DND-41 (cell line): ENCODE data around the gene NFIA.

Experiments used
- CTCF ChIP-seq: IDR thresholded peaks from 2 replicates; pipeline ENCODE4 v1.5.1; 2012; ENCODE audit warnings: borderline replicate concordance, low read length, moderate library complexity, mild to moderate bottlenecking; ENCODE audit not compliant: poor library complexity, severe bottlenecking; ENCODE audit errors: extremely low read depth
- EZH2 ChIP-seq: IDR thresholded peaks from 3 replicates; pipeline ENCODE4 v1.6.1; 2012; ENCODE audit warnings: borderline replicate concordance, low read depth, mild to moderate bottlenecking, moderate library complexity, low read length, inconsistent platforms; ENCODE audit not compliant: severe bottlenecking

- TF ChIP-seq EZH2, result no peak
- no peak for TF ChIP-seq CTCF
These were observed 140.8 kb downstream of the NFIA start for GRCh38 chr1:61223140-61223539.
